IPS-NIHi7 (cell line): ENCODE data around the gene FBXO31.

Experiments used
- DNase-seq: peaks from one replicate; pipeline ENCODE4 v3.0.0; 2012; ENCODE audit warnings: mixed read lengths; ENCODE audit errors: extremely low spot score

FBXO31 gene

DNA sequence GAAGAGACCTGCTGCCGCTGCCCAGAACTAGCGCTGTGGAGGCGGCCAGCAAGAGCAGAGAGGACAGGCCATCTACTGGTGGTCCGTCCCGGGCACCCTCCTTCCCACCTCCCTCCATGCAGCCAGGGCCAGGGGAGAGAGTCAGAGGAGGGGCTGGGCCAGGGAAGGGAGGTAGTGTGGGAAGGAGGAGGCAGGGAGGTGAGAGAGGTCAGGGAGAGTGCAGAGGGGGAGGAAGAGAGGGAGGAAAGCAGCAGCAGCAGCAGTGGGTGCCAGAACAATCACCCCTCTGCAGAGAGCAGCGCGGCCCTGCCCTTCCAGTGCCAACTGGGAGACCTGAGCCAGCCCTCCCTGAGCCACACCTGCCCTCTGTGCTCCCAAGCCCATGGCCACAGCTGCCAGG, 73.0 kb downstream of the FBXO31 start:
- no peak for DNase-seq

DNA sequence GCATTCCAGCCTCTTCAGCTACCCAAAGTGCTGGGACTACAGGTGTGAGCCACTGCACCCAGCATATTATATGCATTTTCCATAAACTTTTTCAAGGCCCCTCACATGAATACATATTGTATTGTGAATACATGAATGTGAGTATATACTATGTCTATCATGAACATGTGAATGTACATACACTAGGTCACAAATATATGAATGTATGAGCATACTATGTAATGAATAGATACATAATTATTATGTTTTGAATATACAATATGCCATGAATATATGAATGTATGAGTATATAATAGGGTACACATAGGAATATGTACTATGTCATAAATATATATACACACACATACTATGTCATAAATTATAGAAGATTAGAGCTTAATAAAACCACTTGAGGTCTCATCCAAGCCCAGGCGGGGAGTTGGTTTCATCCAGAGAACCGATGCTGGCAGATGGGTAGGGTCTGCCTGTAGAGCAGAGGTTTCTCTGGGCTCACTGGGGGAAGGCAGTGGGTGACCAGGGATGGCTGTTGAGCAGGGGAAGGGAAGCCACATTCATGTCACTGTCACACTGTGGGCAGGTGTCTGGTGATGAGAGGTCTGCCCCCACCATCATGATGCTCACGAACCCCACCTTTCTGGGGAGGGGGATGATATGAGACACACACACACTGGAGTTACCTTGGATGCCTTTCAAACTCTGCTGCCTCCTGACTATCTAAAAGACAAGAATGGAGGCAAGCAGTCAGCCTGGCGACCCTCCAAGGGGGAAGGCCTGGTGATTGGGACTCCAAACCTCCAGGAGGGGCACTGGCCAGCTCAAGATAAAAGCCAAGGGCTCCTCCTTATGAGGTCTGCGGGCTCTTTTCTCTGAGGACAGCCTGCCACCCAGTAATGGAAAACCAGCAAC, 73.7 kb downstream of the FBXO31 start:
- DNase-seq = no peak

DNA sequence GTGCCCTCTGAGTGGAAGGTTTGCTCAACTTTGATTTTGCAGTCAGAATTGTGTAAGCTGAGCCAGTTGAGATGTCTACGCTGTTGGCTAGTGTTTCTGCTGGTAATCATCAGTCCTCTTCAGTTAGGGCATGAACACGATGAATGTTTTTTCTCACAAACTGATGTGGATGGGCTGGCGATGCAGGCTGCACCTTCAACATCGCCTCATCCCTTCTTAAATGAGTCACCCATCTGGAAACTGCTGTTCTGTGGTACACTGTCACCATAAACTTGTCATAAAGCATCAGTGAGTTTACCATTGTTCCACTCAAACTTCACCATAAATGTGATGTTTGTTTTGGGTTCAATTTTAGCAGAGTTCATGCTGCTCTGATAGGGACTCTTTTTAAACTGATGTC, 74.8 kb downstream of the FBXO31 start:
- DNase-seq = no peak

DNA sequence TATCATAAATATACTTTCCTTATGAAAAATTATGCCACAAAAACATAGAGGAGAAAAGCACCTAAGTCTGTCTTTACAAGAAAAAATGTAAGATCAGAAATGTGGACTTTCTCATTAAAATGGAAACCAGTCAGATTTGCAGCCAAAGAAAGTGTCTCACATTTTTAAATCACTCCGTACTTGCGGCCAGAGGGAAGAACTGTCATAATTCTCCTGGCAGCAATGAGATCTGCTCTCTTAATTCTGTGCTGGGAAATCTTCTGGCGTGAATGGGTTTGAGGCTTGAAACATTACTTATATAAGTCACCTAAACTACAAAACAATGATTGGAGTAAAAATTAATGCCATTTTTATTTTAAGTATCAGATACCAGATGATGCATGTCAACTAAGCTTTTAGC, 77.1 kb downstream of the FBXO31 start:
- no peak for DNase-seq

DNA sequence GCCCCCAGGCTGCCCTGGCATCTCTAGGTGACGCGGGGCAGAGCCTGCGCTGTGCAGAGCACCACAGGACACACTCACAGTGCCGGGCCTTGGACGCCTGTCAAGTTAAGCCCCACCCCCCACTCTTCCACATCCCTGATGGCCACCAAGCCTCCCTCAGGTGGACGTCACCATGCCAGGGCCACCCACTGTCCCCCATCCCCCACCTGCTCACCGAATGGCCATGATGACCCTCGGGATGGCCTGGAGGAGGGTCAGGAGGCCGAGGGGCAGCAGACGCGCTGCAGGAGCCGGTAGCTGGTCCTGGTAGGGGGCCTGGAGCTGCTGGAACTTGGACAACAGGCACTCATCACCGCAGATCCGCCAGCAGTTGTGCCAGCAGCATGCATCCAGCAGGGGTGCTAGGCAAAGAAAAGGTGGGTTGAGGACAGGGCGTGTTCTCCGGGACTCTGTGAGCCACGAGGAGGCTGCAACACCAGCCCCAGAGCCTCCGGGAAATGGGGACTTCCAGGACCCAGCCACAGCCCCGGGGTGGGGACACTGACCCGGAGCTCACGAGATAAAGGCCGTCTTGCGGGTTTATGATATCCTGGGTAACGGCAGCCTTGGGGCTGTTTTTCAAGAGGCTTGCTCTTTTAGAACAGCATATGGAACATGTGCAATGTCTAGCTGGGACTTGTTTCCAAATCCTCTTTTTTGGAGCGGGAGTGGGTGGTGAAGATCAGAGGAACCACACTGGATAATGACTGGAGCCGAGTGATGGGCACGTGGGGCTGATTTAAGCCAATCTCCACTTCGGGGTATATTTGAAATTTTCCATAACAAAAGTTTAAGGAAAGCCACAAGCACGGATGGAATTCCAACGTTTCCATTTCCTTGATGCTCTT, 77.8 kb downstream of the FBXO31 start:
- peak; percentile 72 for DNase-seq

DNA sequence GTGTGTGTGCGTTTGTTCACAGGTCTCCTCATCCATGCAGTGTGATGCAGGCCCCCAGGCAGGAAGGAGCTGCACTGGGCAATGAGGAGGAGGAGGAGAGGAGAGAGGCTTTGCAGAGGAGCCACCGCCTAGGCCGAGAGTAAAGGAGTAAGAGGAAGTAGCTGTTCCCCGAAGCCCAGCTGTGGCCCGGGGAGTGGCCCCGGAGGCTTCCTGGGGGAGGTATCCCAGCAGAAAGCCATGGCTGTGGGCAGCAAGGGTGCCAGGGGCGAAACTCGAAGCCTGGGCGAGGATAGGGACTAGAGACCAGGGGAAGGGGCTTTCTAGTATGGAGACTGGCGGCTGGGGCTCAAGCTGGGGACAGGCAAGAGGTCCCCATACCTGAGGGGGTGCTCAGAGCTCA, 78.6 kb downstream of the FBXO31 start:
- DNase-seq = no peak

DNA sequence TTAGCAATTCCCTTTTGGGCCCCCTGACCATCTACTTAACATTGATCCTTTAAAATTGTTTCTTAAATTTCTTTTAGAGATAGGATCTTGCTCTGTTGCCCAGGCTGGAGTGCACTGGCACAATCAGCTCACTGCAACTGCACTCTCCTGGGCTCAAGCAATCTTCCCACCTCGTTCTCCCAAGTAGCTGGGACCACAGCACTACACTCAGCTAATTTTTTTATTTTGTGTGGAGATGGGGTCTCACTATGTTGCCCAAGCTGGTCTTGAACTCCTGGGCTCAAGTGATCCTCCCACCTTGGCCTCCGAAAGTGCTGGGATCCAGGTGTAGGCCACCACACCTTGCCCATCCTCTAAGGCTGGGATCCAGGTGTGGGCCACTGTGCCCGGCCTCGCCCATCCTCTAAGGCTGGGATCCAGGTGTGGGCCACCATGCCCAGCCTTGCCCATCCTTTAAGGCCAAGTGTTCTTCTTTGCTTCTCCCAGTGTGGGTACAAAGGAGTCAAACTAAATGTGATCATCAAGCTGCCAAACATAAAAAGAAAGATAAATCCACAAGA, 79.5 kb downstream of the FBXO31 start:
- no peak for DNase-seq

DNA sequence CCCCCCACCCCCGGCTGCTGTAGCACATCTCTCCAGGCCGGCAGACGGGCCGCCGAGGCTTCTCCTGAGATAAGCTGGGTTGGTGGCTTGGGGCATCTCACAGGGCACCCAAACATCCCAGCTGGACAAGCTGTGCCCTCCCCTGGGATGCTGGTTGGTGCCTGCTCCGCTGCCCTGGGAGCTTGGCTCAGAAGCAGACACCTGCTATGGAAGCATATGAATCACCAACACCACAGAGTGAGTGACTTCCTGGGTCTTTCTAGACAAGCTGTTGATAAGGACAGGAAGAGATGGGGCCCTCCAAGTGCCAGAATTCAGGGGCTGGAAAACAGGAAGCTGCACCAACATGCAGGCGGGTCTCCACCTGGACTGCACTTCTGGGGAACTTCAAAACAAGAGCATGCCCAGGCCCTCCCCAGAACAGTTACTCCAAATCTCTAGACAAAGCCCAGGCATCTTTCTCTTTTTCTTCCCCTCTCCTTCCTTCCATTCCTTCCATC, 80.1 kb downstream of the FBXO31 start:
- no peak for DNase-seq

DNA sequence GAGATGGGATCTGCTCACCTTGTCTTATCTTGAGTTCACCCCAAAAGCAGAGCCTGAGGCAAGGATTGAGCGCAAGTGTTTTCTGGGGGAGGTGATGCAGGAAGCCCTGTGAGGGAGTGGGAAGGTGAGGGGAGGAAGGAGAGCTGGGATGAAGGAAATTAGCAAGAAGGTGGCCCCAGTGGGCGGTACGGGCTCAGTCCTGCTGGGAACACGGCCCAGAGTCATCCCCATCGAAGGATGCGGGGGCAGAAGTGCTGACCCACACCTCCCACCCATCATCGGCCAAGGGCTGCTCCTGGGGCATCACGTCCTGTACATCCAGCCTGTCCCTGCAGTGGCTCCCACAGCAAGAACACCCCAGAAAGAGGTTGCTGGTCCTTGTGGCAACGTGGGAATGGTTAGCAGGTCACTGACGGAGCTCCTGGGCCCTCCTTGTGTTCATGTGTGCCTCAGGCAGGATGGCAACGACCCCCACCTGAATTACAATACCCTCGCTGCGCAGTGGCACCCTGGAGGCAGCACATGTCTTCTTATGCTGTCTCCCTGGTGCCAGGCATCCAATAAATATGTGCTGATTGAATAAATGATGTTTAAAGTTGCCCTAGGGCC, 84.6 kb downstream of the FBXO31 start:
- no peak for DNase-seq

DNA sequence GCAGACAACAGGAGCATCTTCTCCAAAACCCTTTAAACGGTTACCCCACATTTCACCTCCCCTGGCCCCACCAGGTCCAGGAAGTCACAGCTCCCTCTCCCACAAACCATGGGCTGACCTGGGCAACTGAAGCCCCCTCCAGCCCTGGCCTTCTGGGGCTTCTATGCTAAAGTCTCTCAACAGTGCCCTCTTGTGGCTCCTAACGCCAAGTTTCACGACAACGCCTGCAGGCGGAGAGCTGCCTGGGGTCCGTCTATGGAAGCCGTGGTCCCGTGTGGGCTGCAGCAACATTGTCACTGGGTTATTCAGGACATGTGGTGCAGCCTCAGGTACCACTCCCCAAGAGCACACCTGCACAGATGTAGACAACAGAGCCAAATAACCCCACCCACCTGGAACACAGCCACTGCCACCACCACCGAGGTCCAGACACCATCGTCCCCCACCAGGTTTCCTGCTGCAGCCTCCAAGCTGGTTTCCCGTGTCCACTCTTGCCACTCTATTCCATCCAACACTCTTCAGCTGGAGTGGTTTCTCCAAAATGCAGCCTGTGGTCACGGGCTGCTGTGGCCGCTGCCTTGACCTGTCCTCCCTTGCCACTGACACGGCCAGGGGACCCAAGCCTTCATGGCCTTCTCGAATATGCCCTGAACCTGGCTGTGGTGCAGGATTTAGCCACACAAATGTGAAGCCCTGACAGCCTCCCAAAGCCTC, 85.5 kb downstream of the FBXO31 start:
- DNase-seq = peak; percentile 87

DNA sequence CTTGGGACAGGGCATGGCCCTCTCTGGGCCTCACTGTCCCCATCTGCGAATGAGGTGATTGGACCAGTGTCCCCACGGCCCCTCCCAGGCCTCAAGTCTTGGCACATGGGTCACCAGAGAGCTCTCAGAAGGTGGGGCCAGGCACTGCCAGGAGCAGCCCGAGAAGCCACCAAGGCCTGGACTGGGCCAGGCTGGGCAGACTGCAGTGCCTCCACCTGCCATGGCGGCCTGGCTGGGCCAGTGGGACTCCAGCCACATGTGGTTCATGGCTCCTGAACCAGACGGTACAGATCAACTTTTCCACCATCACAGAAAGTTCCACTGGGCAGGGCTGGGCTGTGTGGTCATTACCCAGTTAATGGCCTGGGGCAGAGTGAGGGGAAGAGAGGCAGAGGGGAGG, 86.2 kb downstream of the FBXO31 start:
- no peak for DNase-seq

DNA sequence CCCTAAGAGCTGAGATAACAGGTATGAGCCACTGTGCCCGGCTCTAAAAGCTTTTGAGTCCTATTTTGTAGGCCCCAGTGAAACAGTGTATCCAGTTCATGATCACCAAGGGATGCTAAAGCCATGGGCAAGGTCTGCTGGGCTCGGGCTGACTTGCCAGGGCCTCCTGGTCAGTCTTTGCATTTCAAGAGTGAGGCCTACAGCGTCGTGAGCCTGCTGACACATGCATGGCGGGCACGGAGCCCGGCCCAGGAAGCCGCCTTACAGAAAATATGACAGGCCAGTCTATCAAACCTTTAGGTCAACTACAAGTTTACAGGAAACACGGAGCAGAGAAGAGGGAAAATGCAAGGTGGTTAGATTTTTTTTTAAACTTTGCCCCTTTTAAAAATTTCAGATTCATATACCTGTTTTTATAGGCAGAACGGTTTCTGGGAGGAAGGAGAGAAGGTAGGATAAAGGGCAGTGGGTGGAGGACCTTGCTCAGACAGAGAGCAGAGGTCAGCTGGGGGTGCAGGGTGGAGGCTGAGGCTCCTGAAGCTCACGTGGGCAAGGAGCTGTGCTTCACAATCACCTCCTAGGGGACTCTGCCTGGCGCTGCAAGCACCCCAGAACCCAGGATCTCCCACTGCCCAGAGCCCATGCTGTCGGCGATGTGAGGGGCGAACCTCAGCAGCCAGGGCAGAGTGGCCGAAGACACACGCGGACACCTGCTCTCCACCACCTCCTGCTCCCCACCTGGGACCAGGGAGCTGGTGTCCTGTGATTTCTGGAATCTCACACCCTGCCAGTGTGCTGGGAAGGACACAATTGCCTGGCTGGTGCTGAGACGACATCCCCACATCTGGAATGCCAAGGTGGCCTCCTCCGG, 87.7 kb downstream of the FBXO31 start:
- no peak for DNase-seq

DNA sequence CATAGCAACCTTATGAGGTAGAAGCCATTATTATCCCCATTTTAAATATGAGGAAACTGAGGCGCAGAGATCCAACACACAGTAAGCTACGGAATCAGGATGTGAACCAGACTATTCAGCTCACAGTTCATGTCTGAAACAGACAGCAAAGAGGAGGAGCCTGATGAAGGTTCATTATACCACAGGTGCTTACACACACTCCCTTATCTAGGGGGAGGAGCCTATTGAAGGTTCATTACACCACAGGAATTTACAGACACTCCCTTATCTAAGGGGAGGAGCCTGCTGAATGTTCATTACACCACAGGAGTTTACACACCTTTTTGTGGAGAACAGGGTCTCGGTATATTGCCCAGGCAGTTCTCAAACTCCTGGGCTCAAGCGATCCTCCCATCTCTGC, 88.3 kb downstream of the FBXO31 start:
- peak; percentile 70 for DNase-seq

DNA sequence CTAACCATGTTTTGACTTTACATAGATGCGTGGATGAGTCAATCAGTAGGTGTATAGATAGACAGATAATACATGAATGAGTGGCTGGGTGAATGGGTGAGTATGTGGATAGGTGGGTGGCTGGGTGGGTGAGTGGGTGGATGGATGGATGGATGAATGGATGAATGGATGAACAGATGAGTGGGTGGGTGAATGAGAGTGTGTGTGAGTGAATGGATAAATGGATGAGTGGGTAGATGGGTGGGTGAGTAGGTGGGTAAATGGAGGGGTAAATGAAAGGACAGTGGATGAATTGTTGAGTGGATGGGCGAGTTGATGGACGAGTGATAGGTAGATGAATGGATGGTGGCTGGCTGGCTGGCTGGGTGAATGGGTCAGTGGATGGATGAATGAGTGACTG, 89.6 kb downstream of the FBXO31 start:
- no peak for DNase-seq

DNA sequence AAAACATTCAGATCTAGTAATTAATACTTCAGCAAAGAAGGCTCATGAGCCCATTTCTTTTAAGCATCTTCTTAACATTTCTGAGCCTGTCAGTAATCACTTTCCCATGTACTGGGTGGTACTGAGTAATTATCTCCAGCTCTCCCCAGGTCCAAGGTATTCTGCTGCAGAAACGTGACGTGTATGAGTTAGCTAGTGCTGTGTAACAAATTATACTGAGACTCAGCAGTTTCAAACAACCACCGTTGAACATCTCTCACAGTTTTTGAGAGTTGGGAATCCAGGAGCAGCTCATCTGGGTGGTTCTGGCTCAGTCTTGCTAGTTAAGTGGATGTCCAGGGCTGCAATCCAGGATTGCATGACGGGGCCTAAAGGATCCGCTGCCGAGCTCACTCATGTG, 91.6 kb downstream of the FBXO31 start:
- no peak for DNase-seq

DNA sequence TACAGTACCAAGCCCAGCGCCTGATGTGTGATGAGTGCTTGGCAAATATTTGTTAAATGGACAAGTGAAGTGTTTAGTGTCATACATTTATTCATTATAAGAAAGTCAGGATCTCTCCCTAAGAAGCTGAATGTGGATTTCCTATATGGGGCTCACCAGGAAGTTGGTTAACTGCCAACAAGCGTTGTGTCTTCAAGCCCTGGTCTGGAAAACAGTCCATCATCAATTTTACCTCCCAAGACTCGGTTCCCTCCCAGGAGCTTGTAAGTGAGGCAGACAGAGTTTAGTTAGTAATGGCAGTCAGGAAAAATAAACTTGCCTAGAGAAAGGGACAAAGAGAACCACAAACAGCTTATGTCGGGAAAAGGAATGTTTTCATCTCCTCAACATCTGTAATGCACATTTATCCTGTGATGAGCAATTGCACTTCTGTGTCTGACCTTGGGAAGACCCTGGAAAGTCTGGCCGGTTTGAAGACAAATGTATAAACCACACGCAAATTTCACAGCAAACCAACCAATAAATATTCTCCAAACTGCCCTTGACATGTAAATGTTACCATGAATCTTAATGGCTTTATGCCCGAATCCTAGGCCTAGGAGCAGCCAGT, 94.7 kb downstream of the FBXO31 start:
- no peak for DNase-seq

DNA sequence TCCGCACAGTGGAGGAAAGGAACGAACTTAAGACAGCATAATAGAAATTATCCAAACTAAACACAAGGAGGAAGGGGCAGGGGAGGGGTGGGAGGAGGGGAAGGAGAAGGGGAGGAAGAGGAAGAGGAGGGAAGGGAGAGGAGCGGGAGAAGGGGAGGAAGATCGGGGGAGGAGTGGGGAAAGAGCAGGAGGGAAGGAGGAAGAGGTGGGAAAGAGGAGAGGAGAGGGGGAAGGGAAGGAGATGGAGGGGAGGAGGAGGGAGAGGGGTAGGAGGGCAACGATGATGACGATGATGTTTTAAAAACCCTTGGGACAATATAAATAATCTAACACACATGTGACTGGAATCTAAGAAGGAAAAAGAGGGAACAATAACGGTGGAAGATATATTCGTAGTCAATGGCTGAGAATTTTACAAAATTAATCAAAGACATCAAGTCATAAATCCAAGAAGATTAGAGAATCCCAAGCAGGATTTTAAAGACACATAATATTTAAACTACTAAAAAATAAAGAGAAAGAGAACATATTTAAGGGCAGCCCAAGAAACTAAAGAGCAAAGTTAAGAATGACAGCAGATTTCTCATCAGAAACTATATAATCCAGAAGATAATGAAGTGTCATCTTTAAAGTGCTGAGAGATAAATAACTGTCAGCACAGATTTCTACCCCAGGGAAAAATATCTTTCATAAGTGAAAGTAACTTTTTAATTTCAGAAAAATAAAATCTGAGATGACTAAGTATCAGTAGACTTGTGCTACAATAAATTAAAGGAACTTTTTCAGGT, 96.5 kb downstream of the FBXO31 start:
- no peak for DNase-seq

DNA sequence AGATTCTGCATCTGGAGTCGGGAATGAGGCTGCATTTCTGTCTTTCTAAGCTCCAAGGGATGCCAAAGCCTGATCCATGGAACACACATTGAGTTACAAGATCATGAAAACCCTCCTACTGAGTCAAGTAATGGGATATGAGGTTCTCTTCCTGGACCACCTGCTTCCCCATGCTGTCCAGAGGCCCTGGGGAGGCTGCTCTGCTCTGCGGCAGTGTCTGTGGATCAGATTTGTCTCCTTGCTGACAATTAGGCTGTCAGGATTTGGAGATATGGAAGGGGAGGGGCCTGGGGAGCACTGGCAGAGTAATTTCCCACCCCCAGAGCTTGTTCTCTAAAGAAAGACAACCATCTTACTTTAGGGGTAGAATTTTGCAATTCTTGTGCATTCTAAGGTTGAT, 99.4 kb downstream of the FBXO31 start:
- no peak for DNase-seq

DNA sequence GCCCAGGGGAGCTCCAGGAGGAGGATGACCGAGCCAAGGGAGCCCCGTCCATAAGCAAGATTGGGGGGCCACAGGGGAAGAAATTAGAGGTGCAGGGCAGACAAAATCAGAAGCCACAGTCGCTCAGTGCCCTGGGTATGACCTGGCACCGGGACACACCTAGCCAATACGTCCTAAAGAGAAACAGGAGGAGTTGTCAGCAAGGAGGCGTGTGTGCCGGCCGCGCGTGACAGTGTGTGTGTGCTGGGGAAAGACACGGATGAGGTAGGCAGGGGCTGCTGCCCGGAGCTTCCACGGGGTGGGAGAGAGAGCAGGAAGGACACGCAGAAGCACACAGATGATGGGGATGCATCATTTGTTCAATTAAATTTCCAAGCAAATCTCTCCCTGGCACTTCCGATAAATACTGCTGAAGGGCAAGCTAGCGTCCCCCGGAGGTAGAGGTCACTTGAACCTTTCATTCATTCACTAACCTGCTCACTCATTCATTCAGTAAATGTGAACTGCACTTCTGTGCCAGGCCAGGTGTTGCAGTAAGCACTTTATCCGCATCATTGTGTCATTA, 104.4 kb downstream of the FBXO31 start:
- no peak for DNase-seq
